ENCODE data around the gene KCNJ12.
"Not testable (repeated sequence)": the region's sequence is repeated elsewhere in the genome, so short reads cannot be mapped to it uniquely, and the experiment has no call there.

Gene KCNJ12

DNA sequence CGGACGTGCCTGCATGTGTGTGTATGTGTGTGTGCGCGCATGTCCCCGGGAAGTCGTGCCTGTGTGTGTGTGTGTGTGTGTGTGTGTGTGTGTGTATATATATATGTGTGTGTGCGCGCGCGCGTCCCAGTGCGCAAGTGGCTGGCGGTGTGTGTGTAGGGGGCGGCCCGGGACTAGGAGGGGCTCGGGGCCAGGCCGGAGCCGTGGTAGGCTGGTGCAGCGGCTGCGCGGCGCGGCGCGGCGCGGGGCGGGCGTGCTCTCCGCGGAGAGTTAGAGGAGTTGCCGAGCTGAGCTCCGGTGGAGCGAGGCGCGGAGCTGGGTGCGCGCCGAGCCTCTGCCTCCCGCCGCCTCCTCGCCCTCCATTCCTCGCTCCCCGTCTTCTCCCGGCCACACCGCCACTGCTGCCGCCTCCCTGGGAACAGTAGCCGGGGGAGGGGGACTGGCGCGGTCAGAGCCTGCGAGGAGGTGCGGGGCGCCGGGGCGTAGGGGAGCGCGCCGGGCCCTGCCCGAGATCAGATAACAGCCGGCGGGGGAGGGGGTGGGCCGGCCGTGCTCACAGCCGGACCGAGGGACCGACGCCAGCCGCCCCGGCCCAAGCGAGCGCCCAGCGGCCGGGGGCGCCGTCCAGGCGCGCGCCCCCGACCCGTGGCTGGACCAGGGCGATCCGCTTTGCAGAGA is at the start of gene KCNJ12:
KCNJ12 (plus strand) TSS at position 277 of the 678 bp plus-strand sequence. CDS start 38,986 bp downstream, outside the sequence.
- no peak for DNase-seq

DNA sequence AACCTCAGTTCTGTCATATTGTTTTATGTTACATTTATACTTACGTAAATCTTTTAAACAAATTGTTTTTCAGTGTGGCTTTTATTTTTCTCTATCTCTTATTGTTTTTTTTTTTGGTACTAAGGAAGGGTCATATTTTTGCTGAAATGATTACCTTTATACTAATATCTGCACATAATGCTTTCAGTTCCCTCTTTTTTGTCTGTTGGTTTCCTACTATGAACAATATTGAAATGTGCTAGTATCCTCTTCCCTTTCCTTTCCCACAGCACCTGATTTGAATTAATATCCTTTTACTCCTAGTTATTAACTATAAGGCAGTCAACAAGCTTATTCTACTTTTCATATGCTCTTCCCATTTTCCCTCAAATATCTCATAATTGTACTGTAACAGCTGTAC is 48.2 kb upstream of the KCNJ12 start:
- not testable (repeated sequence) for DNase-seq

DNA sequence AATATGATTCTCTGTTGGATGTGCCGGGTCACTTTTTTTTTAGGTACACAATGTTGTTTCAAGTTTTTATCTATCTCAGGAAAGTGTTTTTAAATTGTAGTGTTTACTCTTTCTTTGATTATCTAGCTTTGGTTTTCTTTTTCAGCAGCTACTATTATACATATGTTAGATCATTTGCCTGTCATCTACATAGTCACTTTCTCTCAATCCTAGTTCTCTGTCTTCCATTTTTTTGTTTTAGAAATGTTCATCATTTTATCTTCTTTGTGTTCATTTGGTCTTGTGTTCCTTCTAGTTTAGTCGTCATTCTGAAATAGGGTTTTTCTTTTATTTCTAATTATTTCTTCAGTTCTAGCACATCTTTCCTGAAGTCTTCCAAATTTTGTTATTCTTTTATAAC is 47.4 kb upstream of the KCNJ12 start:
- DNase-seq = not testable (repeated sequence)

DNA sequence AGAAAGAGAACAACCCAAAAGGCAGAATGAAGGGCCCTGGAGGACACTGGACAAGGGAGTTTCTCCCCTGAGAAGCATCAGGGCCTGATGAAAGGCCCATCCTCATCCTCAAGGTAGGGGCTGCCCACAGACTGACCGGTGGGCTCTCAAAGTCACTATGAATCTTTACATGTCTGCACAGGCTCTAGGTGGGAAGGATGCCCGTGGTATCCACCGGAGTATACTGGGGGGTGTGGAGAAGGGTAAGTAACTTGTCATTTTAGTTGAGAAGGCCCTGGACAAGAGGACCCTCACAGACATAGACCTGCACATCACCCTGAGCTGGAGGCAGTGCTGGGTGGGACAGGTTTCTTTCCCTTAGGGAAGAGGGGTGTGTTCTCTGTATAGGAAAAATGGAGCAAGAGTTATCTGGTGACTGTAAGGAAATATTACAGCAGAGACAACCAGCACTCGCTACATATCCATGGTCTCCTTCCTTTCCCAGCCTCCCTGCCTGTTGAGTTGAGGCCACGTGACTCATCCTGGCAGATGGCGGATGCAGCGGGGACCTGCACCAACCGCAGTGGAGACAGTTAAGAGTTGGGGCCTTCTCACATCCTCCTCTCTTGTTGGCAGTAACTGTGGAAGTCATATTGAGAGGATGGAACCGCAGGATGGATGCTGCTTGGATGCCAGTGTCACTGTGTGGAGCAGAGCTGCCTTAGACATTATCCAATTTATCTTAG is 45.6 kb upstream of the KCNJ12 start:
- no peak for DNase-seq

DNA sequence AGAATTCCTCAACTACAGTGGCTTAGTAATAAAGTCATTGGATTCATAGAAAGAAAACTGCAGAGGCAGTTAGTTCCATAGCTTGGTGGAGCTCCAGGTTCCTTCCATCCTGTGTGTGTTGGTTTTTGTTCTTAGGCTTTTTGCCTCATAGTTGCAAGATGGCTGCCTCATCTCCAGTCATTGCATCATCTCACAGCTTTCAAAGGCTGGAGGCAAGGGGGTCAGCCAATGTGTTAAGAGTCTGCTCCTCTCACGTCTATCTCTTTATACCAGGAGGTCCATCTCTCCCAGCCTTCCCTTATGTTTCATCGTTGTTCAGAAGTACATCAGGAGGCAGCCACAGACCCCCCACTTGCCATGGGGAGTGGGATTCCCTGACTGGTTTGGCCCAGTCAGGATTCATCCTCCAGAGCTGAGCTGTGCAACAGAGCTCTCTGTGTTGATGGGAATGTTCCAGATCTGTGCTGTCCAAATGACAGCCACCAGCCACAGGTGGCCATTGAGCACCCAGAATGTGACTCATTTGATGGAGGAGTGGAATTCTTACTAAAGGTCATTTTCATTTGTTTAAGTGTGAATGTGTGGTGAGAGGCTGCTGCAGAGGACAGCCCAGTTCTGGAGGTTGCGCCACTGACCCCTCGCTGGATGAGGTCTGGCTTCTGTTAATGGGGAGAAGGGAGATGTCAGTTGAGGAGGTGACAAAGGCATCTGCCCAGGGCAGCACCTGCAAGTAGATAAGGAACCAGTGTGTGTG is 39.4 kb upstream of the KCNJ12 start:
- DNase-seq = not testable (repeated sequence)

DNA sequence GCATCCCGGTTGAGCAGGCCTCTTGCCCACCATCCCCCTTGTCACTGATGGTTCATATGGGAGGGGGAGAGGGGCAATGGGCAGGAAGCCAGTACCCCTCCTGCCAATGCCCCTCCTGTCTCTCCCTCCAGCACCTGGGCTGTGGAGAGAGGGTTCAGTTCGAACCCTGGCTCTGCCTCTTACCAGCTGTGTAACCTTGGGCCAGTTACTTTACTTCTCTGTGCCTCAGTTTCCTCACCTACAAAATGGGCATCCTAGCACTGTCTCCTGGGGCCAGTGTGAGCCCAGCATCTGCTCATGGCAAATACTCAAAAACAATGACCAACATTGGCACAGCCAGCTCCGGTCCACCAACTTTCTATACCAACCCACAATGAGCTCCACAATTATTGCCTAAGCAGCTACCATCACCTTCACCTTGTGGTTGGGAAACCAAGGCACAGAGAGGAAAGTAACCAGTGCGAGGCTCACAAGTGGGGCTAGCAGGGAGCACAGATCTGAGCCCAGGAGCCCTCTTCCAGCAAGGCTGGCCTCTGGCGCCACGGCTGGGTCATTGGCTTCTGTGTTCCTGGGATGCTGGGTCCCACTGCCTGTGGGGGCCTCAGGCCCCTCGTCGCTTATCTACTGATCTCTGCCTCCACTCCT is 38.1 kb upstream of the KCNJ12 start:
- not testable (repeated sequence) for DNase-seq

DNA sequence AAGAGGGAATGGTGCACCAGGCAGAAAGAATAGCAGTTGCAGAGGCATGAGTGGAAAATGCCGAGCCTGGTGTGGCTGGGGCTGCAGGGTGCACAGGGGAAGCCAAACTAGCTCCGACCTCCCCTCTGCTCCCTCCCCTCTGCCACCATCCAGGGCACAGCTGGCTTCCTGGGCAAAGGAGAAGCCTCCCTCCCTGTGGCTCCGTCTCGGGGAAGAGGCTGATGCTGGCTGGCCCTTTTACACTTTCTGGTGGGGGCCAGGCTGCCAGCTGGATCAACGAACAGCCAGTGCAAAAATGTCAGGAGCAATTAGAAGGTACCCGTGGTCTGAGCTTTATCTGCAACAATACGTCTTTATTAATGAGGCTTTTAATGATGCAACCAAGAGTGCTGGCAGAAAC is 37.1 kb upstream of the KCNJ12 start:
- DNase-seq = no peak

DNA sequence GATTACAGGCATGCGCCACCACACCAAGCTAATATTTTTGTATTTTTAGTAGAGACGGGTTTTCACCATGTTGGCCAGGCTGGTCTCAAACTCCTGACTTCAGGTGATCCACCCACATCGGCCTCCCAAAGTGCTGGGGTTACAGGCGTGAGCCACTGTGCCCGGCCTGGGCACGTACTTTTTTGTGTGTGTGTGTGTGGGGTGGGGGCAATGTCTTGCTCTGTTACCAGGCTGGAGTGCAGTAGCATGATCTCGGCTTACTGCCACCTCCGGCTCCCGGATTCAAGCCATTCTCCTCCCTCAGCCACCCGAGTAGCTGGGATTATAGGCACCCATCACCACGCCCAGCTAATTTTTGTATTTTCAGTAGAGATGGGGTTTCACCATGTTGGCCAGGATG is 36.6 kb upstream of the KCNJ12 start:
- DNase-seq = not testable (repeated sequence)

DNA sequence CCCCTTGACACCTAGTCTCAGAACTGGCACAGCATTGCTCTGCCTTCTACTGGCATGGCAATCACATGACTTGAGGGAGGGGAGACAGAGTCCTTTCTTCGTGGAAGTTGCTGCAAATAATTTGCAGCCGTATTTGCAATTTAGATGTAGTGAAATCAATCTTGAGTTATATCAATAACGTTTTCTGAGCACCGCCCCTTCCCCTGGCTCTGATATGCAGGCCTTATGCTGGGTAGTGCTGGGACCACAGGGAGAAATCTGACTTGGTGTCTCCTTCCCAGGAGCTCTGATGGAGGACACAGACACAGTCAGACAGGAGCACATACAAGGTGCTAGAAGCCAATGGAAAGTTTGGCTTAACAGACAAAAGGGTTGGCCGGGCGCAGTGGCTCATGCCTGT is 35.8 kb upstream of the KCNJ12 start:
- not testable (repeated sequence) for DNase-seq

DNA sequence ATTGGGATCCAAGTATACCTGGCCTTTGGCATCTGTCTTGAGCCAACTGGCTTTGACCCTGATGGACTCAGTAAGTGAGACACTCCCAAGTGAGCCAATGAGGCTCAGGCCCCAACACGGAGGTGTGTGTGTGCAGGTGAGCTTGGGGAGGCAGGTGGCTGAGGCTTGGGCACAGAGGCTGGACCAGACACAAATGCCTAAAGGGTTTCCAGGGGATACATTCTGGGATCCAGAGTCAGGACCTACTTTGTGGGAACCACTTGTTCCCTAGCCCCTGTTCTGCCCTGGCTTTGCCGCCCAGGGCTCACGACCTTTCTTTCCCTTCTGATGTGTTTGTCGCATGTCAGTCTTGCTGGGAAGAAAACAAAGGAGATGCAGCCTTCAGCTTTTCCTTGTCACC is 34.9 kb upstream of the KCNJ12 start:
- DNase-seq = not testable (repeated sequence)

DNA sequence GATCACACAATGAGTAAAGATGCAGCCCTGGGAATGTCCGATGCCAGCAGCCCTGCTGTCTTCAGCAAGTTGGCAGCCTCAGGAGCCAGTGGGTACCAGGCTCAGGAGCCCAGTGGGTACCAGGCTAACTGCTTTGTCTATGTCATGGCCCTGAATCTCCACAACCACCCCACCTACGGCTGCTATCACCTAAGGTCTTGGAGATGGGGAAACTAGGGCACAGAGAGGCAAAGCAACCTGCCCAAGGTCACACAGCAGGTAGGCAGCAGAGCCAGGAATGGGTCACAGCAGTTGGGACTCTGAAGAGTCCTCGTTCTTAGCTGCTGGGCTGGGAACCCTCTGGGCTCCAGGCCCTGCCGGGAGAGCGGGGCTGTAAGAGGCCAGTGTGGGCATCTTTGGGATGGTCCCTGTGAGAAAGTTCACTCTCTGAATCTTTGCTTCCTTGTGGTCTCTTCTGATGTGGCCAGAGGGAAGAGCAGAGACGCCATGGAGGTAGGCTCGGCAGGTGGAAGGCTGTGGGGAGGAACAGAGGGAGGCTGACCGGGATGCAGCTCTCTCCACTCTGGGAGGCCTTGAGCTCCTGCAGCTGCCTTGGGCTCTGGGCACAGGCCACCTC is 34.1 kb upstream of the KCNJ12 start:
- not testable (repeated sequence) for DNase-seq

DNA sequence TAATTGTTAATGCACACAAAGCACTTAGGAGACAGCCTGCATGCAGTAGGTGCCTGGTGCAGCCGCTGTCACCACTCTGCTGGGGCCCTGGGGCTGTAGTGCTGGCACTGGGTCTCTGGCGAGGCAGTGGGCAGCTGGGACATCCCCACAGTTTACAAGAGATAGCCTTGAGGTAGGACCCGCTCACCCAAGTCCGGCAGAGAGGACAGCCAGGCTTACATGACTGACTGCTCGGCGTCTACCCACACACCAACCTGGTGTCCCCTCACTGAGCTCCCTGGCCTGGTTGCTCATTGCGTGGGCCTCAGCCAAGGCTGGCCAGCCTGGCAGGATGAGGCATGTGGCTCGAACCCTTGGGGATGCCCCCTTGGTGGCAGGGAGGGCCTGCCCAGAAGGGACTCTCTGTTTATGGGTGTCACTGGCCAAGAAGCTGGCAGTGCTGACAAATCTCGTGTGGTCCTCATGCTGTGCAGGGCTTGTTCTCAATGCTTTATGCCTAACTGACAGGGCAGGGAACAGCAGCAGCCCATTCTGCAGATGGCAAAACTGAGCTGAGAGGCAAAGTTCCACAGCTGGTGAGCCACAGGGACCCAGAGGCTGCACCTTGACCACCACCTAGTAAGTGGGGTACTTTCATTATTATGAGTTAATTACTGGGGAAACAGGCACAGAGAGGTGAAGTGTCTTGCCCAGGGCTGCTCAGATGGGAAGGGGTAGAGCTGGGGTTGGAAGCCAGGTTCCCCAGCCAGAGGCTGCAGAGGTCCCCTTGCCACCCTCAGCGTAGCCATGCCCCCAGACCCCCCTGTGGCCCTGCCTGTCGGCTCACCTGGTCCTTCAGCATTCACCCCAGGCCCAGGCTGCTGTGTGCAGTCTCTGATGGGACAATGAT is 32.9 kb upstream of the KCNJ12 start:
- DNase-seq = not testable (repeated sequence)

DNA sequence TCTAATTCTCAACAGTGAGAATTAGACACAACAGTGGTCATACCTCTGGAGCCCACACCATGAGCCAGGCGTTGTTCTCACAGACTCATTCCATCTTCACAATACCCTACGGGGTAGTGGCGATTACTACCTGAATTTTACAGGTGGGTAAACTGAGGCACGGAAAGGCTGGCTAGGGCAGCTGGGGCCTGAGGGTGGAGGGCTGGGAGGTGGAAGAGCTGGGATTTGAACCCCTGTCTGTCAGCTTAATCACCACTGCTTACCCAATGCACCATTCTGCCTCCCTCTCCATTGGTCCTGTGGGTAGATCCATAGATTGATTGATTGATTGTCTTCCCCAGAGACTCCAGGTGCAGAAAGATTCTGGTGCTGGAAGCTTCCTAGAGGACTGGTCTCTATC is 31.4 kb upstream of the KCNJ12 start:
- not testable (repeated sequence) for DNase-seq

DNA sequence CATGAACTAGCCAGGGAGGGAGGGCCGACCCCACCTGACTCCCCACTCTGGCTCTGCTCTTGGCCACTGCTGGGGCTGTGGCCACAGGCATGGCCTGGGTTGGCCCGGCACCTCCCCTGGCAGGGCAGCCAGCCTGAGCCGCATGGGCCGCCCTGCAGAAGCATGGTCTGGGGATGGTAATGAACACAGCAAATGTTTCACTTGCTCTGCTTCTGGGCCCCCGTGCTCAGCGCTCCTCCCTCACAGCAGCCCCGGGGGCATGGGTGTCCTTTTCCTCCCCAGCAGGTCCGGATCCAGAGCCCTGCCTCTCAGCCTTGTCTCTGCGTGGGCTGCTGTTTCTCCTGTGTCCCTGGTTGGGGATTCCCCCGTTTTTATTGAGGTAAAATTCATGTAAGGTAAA is 30.9 kb upstream of the KCNJ12 start:
- DNase-seq = no peak

DNA sequence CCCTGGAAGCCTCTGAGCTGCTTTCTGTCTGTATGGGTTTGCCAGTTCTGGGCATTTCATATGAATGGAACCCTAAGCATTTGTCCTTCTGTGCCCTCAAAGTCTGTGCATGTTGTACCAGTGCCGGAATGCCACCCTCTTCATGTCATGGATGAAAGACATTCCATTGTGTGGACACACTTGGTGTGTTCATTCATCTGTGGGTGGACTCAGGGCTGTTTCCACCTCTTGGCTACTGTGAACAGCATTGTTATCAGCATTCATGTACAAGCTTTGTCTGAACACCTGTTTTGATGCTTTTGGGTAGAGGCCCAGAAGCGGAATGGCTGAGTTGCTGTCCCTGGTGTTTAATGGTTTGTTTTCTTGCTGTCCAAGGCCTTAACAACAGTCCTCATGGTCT is 30.1 kb upstream of the KCNJ12 start:
- DNase-seq = not testable (repeated sequence)

DNA sequence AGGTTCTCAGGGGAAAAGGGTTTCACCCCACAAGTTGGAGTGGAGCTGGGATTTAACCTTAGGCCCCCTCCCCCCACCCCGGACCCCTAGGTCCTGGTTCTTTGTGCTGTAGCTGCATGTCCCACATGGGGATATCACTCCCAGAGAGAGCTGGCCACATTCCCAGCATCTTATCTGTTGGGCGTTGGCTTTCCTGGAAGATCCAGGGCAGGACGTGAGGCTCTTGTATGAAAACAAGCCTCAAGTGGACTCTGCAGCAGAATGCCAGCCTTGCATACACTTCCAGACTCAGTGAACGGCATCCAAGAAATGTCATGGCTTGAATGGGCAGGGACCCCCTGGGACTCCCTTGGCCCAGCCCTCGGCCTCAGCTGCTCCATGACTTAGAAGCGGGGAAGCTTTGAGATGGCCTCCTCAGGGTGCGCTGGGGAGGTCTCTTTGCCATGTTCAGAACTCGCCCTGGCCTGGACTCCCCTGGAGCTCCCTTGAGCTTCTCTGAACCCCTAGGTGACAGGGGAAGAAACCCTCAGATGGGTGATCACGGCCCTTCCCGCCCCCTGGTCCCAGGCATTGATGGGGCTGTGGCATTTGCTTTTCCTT is 29.4 kb upstream of the KCNJ12 start:
- DNase-seq = not testable (repeated sequence)

DNA sequence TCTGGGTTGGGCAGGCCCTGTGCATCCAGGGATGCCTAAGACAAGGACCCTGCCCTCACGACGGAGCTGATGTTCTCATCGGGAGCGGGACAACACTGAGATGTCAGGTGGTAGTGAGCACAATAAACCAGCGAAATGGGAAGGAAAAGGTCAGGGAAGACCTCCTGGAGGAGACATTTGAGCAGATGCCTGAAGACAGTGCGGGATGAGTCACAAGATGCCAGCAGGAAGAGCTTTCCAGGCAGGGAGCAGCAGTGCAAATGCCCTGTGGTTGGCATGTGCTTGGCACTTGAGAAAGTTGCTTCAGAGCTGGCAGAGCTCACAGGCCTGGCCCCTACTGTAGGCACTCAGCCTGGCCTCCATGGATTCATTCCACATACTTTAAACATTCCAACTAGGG is 28.5 kb upstream of the KCNJ12 start:
- not testable (repeated sequence) for DNase-seq

DNA sequence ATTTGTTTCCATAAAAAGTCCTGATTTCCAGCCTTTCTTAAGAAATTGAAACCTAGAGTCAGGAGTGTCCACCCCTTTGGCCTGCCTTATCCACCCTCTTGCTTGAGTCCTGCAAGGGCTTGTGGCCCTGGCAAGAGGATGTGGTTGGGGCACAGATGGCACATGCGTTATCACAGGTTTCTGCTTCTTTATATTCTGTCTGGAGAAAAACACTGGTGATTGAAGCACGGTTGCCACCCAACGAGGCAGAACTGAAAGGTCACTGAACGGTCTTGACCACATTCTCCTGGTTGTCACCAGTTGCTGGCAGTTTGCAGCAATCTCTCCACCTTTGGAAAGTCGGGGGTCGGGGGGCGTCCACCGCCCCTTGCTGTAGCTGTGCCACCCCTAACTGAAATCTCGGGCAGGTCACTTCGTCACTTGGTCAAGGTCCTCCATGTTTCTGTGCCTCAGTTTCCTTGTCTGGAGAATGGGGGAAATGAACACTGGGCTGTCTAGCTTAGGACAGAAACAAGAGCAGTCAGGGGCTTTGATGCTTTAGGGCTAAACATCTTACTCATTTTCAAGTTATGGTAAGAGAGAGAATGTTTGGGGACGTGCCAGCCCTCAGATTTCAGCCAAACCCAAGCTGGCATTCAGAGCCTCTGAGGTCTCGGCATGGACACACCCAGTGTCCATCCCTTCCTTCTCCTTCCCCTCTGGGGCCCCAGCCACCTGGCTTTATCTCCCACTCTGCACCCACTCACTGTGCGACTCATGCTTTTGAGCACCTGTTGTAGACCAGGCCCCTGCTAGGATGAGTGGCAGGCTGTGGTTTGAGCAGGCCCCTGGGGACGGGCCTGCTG is 27.9 kb upstream of the KCNJ12 start:
- DNase-seq = not testable (repeated sequence)

DNA sequence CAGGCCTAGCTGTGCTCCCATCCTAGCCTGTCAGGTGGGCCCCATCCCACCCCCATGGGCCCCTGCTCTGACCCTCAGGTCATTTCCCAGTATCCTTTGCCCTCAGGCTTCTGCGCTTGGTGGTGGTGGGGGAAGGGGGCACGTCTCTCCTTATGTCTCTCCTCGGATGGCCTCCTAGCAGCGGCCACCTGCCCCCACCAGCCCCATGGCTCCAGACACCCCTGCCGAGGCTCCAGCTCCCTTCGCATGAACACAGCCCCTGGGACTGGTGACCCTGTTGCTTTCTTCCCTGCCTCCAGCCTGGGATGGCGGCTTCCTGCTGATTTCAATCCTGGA is 27.3 kb upstream of the KCNJ12 start:
- DNase-seq = not testable (repeated sequence)

DNA sequence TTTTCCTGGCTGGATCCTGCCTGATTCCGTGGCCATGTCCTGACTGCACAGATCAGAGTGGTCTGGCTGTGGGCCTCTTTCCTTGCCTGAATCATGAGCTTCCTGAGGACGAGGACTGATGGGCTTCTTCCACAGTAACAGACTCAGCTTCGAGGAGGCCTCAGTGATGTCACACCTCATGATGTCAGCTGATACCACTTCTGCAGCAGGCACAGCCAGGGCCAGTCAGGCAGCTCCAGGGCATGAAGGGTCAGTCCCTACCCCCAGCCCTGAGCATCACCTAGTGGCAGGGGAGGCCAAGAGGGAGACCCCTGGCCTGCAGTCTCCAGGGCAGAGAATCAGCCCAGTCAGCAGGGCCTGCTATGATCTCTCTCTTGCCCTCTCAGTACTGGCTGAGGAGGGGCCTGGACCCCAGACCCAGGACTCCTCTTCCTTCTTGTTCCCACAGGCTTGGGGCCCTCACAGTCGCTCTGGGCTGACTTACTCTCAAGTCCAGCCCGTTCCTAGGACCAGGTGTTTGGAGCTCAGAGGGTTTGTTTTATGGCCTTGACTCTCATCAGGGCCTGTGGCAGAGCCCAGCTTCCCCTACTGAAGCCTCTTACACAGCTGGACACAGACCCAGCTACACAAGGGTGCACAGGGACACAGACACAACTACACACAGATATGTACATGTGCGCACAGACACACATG is 26.7 kb upstream of the KCNJ12 start:
- DNase-seq = not testable (repeated sequence)
